ENCODE data around the gene PRKN.

Gene PRKN

DNA sequence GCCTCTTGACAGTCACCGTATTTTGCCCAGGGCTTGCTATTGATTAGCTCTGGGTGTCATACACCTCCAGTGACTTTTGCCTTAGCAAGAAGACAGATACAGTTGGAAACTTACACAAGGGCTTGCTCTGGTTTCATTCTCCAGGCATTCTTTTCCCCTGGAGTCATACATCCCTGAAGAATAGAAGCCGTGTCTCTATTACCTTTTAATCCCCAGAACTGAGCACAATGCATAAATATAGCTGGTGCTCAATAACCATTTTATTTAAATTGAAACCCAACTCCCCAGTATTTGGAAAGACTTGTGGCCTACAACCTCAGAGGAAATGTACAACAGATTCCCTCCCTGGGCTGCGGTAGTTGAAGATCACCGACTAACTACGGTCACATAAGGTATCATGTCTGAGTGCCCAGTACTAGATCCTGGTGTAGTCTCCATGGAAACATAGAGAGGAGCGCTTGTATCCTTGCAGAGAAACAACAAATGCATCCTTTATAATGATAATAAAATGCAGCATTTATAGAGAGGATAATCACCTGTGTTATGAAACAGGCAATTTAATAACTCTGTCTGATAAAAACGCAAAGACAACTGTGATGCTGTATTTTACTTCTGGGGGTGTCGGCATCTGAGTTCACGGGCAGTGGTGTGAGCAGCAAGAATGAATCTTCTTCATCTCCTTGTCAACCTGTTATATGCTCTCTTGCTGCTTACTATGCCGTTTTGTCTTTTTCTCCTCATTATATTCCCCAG, 1052.5 kb downstream of the PRKN start:
- DNase-seq, result no peak

DNA sequence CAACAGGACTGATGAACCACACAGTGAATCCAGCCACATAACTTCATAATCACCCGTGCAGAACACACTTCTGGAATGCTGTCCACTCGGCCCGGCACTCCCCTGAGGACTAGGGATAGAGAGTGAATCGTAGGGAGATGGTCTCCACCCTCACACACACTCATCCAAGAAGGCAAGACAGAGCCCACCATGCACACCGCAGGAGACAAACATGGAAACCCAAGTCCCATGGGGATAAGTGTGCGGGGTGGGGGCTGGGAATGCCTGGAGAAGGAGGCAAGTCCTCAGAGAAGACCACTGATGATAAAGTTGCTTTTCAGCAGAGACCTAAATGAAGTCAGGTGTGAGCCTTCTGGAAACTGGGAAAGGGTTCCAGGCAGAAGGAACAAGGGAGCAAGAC, 1054.5 kb downstream of the PRKN start:
- DNase-seq, result no peak

GRCh38 chr6:161671117-161671516, 1056.4 kb downstream of the PRKN start:
- no peak for DNase-seq

- DNase-seq, result no peak
Observed at GRCh38 chr6:161668665-161669064, 1058.9 kb downstream of the PRKN start.

GRCh38 chr6:161667957-161668356, 1059.6 kb downstream of the PRKN start:
- no peak for DNase-seq

- no peak for DNase-seq
Observed at GRCh38 chr6:161663682-161664081, 1063.9 kb downstream of the PRKN start.

DNA sequence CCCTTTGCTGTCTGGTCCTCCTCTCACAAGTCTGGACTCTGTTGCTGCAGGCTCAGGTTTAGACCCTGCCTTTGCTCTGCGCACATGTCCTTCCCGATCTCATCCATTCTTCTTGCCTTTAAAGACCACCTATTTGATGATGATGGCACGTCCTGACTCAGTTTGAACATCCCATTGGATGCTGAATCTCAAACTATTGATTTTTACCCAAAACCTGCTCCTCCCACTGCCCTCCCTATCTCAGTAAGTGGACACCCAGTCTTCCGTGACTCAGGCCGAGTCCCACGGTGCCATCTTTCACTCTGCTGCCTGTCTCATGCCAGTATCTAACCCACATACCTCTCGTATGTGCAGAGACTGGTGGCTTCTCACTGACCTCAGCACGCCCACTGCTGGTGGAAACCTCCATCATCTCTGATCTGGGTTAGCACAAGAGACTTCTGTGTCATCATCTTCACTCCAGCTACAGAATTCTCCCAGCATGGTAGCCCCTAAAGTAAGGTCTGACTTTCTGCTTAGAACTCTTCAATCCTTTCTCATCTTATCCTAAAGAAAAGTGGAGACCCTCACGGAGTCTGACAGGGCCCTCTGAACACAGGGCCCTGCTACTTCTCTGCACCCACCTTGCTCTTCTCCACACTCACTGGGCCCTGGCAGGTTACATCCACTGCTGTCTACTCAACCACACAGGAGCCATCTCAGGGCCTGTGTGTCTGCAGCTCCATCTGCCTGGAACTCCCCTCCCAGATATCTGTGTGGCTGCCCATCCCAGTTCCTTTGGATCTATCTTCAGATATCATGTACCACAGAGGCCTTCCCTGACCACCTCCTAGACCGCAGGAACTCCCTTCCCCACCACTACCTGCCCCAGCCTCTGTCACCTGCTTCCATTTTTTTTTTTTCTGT, 1066.6 kb downstream of the PRKN start:
- DNase-seq, result no peak

- DNase-seq, result no peak
Observed at GRCh38 chr6:161658211-161658610, 1069.4 kb downstream of the PRKN start.

GRCh38 chr6:161654209-161654608, 1073.4 kb downstream of the PRKN start:
- no peak for DNase-seq

GRCh38 chr6:161651949-161652348, 1075.6 kb downstream of the PRKN start:
- no peak for DNase-seq

GRCh38 chr6:161649841-161650240, 1077.7 kb downstream of the PRKN start:
- no peak for DNase-seq

DNA sequence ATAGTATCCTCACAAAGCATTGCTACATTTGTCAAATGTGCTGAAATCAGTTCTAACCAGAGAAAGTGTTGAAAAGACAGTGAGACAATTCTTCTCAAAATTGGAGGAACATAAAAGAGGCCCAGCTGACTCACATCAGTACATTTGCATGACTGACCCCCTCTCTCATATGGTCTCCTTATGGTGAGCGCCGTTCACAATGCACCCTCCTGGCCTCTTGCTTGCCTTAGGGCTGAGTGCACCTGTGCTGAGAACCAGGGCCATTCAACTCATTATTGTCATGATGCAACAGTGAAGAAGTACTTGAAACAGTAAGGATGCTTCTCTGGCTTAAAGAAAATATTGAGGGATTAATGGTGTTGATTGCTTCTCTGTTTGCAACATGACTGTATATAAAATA, 1078.5 kb downstream of the PRKN start:
- no peak for DNase-seq

DNA sequence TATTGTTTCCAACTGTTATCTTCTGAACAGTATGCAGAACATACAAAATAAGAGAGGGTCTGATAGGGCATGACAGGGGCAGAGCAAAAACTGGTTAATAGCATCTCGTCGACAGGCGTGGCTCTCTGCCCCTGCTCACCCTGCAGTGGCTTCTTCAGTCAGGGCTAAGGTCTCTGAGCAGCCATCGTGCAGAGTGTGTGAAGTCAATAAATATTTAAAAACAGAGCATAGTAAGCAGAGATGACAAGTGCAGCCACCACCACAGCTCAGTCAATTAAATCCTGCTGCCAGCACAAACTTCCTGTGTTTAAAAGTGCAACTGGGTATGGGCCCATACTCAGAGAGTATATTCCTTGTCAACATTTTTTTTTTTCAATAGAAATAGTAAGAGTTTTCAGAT, 1080.3 kb downstream of the PRKN start:
- no peak for DNase-seq

DNA sequence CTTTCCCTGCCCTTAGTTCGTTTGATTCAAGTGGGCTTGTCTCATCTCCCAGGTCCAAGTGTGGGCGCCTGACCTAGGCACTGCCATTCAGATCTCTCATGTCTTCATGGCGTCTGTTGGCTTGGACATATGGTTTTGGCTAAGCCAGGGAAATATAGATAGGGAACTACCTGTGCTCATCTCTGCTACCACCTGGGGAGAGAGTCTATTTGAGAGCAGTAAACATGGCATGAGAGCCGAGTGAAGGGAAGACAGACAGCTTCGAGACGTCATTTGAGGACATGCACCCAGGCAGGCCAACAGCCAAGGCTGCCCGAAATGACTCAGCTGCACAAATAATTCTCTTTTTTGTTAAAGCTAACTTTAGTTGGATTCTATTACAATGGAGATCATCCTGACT, 1083.0 kb downstream of the PRKN start:
- no peak for DNase-seq

GRCh38 chr6:161641175-161641574, 1086.4 kb downstream of the PRKN start:
- no peak for DNase-seq

DNA sequence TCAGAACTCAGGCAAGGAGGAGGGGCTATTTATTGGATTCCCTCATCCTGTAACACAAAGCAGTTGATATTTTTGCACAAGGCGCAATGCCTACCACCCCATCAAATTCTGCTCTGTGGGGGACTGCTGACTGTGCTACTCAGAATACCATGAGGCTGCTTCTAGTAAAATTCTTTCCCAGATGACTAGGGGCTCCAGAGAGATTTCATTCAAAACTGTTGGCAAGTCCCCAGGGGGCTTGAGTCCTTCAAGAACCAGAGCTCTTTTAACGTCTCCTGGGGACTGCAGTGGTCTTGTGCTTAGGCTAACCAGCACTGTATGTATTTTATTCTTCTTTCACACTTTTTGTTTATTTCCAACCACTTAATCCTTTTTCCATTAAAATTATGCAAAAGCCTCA, 1087.8 kb downstream of the PRKN start:
- no peak for DNase-seq

DNA sequence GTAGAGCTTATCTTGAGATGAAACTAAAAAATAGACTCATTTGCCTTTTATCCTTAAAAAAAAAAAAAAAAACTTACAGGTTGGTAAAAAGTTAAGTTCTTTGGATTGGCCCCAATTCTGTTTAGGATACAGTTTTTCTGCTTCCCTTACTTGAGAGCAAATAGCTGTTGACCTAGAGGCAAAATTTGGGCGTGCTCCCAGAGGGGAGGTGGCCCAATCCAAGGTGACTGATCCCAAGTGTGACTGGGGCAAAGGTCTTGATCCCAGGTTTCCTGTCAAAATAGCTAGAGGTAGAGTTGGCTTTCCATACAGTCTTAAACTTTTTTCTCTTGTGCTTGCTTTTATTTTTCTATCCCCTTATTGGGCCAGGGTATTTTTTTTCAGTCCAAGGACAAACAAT, 1089.9 kb downstream of the PRKN start:
- DNase-seq, result no peak

GRCh38 chr6:161636882-161637430, 1090.6 kb downstream of the PRKN start:
- DNase-seq, result no peak

- DNase-seq, result no peak
Observed at GRCh38 chr6:161635975-161636374, 1091.6 kb downstream of the PRKN start.

DNA sequence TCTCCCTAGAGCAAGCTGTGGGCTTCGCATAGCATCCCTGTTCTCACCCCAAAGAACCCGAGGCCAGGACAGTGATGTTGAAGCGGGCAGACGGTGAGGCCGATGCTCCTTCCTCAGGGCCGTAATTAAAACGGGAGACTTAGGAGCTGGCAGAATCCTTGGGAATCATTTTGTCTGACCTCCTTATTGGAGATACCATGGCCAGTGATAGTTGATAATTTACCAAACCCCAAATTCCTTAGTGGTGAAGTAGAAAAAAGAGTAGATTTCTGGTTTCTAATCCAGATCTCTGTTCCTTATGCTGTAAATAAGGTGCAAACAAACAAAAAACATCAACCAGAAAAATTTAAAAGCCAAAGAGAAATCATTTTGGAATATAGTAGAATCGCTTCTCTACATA, 1092.7 kb downstream of the PRKN start:
- no peak for DNase-seq

DNA sequence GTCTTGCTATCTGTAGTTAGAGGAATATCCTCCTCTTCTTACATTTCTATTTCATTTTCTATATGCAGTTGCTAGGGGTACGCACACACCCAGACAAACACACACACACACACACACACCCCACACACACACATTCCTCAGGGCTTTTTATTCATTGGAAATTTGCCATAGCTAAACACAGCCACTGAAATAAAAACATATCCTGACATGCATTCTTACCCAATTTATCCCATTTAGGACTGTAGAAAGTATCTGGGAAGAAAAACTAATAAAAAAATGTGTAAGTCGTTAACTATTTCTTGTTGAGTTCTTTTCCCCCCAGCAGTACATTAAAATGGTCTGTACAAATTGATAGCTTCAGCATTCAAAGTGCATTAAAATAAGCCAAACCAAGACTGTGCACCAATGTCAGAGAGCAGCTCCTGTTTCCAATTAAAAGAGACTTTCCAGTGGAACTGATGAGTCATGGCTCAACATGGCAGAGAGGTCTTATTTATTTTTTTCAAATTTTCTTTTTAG, 1095.8 kb downstream of the PRKN start:
- DNase-seq, result no peak

- no peak for DNase-seq
Observed at GRCh38 chr6:161630674-161631073, 1096.9 kb downstream of the PRKN start.

- DNase-seq, result no peak
Observed at GRCh38 chr6:161626132-161626676, 1101.4 kb downstream of the PRKN start.
